NCI-H82 treated with DMSO at 0.1 percent for 48 hours (cell line): ENCODE measurements around the gene FAM193B.
"Not testable (repeated sequence)": the region's sequence is repeated elsewhere in the genome, so short reads cannot be mapped to it uniquely, and the experiment has no call there.

Experiments
- DNase-seq: peaks from one replicate; lab custom pipeline; 2025; ENCODE audit not compliant: unreplicated experiment; lab: John Stamatoyannopoulos, UW

FAM193B gene

DNA sequence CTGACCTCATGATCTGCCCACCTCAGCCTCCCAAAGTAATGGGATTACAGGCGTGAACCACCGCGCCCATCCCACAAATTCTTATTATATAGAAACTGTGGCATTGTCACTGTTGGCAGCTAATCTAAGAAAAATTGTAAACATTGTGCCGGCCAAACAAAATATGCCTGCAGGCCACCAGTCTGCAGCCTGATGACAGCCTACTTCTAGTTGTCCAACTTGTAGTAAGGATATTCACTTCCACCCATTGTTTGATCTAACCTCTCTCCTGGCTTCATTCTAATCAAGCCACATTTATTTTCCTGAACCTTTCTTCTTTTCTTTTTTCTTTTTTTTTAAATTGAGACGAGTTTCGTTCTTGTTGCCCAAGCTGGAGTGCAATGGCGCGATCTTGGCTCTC is 24.0 kb upstream of the FAM193B start:
- no peak for DNase-seq

DNA sequence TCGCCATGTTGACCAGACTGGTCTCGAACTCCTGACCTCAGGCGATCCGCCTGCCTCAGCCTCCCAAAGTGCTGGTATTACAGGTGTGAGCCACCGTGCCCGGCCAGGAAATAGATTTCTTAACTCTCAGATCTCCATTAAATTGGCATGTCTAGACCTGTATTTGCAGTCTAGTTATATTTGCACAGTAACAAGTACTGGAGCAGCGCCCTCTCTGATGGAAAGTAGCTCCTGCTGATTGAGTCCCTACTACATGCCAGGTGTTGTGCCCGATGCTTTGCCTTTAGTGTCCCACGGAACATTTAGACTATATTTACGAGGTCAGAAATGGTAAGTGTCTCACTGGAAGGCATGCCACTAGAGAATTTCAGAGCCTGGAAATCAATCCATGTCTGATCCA is 21.8 kb upstream of the FAM193B start:
- DNase-seq, result no peak

DNA sequence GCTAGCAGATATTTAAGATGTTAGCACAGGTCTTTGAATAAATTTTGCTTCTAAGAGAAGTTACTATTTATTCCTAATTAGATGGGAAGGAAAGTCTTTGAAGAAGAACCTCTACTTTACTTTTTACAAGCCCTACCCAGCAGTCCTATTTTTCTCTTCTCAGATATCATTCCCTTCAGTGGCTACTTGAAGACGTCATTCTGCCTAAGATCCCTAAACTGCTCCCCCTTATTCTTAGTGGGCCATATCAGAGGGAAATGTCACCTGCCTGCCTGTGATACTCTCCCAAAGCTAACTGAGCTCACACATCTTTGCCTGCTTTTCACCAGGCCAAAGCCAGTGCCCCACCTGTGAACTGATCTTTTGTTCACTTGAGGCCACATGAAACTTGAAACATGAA is 21.1 kb upstream of the FAM193B start:
- DNase-seq, result no peak

DNA sequence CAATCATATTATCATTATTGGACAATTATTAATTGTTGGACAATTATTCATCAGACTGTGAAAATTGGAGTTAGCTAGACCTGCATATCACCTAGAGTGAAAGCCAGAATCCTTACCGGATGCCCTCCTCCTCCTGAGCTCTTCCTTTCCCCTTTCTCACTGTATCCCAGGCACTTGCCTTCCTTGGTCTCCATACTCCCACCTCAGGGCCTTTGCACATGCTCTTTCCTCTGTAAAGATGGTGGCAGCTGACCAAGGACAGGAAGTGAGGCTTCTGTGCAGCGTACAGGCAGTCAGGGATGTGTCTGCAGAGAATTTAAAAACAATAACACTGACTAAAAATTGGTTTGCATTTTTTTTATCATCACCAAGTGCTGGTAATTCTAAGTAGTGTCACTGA is 15.5 kb upstream of the FAM193B start:
- DNase-seq, result no peak

DNA sequence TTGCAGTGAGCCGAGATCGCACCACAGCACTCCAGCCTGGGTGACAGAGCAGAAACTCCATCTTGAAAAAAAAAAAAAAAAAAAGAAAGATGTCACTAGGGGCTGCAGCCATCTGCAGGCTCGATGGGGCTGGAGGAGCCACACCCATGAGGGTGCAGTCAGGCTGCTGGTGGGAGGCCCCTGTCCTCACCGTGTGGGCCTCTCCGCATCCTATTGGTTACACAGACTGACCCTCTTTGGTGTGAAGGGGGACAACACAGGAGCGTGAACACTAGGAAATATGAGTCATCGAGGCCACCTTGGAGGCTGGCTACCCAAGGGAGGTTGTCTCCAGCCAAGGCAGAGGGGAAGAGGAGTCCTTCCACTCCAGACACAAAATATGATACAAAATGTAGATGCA is 14.0 kb upstream of the FAM193B start:
- DNase-seq, result no peak

DNA sequence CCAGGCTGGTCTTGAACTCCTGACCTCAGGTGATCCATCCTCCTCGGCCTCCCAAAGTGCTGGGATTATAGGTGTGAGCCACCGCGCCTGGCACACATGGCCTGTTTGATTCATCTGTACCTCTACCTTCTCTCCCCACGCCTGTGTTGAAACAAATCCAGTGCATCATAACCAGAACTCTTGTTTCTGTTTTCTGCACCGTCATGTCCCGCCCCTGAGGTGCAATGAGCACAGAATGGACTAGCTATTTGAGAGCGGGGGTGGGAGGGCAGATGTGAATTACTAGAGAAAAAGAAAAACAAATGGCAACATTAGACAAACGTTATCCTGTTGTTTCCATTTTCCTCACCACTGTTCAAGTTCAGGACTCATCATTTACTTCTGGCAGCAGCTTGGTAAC is 10.7 kb upstream of the FAM193B start:
- DNase-seq, result no peak

DNA sequence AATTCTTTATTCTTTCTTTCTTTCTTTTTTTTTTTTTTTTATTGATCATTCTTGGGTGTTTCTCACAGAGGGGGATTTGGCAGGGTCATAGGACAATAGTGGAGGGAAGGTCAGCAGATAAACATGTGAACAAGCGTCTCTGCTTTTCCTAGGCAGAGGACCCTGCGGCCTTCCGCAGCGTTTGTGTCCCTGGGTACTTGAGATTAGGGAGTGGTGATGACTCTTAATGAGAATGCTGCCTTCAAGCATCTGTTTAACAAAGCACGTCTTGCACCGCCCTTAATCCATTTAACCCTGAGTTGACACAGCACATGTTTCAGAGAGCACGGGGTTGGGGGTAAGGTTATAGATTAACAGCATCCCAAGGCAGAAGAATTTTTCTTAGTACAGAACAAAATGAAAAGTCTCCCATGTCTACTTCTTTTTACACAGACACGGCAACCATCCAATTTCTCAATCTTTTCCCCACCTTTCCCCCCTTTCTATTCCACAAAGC is 5.1 kb upstream of the FAM193B start:
- DNase-seq, result not testable (repeated sequence)

DNA sequence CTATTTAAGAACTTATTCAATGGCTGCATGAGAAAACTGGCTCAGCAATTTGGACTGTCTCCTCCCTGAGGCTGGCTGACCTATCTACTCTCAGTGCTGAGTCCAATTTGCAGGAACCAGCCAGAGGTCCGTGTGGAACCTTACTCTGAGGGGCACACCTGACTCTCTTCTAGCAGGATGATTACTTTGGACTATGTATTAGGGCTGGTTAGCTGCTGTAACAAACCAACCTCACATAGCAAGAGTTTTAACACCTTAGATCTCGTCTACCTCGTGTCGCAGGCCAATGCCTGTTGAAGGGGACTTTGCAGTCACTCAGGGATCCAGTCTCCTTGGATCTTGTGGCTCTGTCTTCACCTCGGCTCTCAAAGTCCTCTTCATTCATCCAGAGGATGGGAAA is 3.4 kb upstream of the FAM193B start:
- no peak for DNase-seq

DNA sequence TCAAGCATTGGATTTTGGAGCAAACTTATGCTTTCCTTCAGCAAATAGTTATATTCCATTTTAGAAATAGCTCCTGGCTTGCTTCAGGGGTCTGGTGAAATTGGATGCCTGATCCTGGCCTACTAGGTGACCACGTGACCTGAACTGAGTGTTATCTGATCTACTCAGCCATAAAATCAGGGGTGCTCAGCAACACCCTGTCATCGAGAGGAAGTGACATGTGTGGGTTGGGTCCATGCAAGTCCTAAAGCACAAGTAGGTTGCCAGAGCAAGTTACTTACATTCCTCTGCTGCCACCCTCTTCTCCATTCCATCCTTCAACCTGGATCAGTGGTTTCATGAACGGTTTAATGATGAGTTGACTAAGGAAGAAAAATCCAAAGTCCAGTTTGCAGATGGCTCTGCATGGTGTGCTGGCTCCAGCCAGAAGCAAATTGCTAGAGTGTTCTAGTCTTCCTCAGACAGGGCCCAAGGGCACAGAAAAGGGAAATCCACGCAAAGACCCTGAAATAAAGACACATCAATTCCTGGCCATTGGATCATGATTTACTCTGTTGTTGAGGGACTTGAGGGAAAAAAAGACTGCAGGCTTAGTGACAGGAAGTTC is 2.8 kb upstream of the FAM193B start:
- DNase-seq, result no peak

DNA sequence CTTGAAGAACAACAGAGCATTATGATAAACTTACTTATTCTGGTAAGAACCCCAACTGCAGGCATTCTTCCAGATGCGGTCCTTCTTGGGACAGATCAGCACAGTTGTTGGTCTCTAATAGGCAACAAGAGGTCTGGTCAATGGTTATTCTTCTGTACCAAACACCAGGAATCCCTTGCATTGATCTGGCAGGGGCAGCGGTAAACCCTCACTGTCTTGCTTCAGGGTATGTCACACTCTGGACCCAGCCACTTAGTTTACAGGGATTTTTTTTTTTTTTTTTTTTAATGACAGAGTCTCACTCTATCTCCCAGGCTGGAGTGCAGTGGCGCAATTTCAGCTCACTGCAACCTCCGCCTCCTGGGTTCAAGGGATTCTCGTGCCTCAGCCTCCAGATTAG is 1.3 kb upstream of the FAM193B start:
- no peak for DNase-seq

DNA sequence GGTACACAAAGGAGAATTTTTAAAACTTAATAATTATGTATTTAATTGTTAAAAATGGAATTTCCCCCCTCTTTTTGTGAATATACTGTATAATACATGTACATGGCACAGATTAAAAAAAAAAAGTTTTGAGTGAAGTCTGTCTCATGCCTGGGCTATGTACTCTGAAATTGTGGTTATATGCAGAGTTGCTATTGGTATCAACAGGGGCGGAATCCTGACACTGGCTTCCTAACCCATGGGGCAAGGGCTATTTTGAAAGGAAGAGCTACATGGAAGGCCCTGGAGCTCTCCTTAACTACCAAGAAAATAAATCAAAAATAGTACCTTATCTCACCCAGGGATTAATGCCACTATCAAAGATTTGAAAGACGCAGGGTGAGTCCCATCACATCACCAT is 865 bp upstream of the FAM193B start:
- no peak for DNase-seq

DNA sequence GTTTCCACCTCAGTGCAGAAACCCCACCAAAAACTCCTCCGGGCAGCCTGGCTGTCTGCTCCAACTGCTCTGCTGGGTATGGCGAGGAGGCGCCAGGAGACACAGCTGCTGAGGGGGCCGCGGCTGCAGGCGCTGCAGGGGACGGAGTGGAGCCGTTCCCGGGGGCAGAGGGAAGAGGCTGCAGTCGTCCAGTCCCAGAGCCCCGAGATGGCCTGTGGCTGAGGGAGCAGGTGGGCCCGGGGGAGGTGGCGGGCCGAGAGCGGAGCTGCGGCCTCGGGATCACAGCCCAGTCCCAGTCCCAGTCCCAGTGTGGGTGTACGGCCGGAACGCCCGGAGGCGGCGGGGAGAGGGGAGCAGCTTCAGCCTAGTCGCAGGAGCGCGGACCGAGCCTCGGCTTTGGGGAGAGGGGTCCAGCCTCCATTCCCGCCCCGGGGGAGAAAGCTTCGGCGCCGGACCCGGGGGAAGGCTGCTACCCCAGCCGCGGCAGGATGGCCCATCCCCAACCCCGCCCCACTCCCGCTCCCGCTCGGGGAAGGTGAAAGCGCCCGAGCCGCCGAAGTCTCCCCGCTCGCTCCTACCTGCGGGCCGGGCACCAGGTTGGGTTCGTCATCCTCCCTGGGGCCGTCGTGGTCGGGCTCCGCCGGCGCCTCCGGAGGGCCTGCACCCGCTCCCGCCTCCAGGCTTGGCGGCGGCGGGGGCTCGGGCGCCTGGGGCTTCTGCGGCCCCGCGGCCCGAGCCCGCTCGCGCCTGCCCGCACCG is 513 bp downstream of the FAM193B start:
- no peak for DNase-seq

DNA sequence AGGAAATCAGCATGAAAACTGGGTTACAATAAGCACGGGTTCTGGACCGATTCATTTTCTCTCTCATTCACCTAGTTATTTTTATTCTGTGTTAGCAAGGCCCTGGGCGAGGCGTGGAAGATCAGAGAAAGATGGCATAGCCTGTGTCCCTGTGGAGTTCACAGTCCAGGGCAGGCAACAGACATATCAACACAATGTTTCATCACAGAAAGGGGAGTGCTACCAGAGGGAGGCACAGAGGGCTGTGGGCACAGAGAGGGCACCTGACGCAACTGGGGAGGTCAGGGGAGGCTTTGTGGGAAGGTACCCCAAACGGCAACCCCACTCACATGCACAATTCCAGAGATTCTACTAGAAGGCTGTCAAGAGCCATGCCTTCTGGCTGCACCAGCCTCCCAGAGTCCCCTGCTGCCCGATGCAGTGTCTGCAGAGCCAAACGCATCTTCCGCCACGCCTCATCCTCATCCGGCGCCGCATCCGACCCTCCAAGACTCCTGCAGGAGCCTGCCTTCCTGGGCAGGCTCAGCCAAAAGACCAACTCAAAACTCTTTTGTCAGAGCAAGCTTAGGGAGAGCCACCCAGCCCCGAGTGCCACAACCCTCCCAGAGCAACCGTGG is 1.4 kb downstream of the FAM193B start:
- no peak for DNase-seq

DNA sequence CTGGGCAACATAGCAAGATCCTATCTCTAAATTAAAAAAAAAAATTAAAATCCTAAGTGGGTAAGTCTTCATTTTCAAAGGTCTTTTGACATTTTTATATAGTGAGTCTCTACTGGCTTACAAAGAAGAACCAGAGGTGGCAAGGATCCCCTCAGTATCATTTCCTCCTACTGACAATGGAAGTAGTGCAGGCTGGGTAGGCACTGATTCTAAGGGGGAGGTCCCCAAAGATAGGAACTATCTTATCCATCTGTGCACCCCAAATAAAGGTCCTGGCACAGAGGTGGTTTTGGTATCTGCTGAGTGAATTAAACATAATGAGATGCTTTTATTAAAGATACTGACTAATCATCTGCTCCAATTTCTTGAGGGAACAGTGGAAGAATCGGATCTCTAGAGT is 4.2 kb downstream of the FAM193B start:
- DNase-seq, result no peak

DNA sequence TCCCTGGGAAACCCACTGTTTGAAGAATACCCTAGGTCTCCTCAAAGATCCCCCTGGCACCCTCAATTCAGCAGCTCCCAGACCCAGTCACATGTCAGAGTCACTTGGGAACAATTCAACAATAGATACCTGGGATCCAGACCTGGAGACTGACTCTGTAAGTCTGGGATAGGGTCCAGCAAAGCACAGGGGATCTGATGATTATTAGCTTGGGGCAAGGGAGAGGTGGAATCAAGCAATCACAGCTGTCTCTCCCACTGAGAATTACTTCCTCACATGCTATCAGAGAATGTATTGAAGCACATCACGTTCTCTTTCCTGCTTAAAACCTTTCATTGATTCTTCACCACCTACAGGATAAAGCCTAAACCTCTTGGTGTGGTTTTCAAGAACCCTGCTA is 5.9 kb downstream of the FAM193B start:
- DNase-seq, result no peak

DNA sequence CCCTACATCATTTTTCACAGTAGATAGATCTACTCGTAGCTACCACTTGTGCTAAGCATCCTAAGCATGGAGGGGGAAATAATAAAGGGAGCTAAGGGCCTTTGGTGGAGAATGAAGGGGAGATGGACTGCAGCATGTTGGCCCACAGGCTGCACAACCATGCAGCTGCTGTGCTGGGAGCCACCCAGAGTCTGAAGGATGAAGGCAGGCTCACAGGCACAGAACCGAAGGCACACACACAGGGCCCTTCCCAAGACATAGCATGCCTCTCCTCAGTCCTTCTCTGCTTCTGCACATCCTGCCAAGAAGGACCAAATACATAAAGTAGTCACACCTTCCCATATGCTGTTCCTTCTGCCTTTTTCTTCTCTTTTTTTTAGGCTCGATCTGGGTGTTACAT is 6.6 kb downstream of the FAM193B start:
- no peak for DNase-seq

DNA sequence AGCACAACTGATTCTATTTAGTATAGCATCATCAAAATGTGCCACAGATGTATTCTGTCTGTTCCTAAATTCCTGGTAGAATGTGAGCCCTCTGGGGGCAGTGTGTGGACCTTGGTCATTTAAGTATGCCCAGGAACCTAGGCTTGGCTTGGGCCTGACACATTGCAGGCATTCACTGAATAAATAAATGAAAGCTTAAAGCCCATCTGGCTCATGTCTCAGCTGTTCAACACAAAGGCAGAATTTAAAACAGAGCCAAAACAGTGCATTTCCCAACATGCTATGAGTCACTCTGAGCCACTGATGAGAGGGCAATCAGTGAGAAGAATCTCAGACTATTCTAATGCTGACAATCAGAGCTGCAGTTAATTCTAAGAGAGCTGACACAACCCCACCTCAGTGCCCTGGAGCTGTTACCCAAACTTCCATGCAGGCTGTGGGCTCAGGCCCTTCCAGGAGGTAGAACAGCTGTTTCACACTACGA is 8.1 kb downstream of the FAM193B start:
- DNase-seq, result no peak

DNA sequence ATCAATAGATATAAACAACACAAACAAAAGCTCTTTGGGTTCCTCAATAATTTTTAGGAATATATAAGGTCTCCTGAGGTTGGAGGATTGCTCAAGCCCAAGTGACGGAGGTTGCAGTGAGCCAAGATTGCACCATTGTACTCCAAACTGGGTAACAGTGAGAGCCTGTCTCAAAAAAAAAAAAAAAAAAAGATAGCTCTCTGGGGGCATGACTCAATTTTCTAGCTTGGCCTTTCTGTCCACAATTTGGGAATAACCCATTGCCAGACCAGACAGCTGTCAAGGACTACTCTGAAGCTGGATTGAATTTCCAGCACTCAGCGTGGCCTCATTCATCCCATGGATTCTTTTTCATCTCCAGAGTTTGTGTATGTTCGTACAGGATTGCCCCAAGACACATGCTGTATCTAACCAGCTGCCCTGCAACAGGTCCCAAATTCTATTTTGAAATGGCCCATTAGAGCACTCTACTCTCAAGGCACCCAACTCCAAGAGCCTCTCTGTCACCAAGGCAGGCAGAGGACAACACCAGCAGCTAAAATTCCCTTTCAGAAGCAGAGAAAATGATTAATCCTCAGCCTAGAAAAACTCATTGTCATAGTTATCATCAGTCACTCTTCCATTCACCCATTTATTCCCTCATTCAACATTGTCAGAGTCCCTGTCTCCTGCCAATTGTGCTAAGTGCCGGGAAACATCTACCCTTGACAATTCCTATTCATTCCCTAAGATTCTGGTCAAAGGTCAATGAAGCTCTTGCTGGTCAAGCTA is 8.7 kb downstream of the FAM193B start:
- no peak for DNase-seq

DNA sequence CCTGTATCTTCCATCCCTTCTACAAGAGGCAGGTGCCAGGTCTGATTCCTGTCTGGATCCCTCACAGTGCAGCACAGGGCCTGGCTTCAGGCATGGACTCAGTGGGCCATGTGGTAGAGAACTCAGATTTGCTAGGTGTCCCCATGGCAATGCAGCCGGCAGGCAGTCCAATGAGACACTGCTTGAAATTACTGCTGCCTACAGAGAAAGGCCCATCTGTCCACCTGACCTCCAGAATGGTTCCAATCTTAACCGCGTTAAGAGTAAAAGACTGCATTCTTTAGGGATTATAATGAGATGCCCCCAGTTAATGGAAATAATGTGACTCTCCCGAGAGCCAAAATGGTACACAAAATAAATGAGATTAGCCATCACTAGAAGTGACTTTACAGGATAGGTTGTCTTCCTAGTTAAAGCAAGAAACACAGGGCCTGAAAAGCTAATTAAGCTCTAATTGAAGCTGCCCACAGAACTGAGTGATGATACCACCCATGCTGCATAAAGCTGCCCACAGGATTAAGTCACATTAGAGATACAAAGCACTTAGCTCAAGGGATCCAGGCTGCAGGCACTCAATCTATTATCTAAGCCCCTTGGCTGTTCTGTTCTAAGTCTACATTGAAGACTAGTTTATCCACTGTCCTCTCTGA is 11.4 kb downstream of the FAM193B start:
- DNase-seq, result peak; percentile 99

DNA sequence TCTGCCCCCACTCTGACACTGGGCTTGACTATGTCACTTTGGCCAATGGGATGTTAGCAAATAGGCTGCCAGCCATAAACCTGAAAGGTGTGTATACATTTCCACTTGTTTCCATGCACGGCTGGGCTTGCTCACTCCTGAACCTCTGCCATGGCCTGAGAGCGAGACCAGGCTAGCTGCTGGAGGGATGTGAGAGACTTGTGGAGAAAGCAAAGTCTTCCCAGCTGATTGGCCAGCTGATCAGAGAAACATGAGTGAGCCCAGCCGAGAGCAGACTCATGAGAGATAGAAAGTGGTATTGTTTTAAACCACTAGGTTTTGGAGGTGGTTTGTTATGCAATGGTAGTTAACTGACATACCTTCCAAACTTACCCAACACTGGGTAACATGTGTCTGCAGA is 13.9 kb downstream of the FAM193B start:
- DNase-seq, result no peak

DNA sequence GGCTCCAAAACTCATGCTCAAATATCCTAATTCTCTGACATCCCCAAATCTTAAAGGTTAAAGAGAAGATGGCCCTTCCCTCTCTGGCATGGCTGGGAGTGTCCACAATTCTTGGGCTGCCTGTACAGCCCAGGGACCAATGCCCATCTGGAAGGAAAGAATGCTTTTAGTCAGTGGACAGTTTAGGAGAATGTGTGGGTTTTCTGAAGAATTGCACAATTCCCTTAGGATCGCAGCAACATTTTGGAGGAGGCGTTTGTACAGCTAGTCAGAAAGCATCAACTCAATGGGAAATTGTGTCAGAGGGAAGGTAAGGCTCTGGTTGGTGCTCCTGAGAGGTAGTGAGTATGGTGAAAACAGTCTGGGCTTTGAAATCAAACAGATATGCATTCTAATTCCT is 15.0 kb downstream of the FAM193B start:
- DNase-seq, result no peak
